DOHH2 (cell line): Measurements from ENCODE around the gene CORO2B.

Experiments used
- H3F3A ChIP-seq: fragments of 200-600 bp; sonication (generic), shearing (Covaris generic); 2 replicates; pipeline ENCODE4 v1.6.0; 2016; ENCODE audit warnings: antibody characterized with exemption, mild to moderate bottlenecking; ENCODE audit not compliant: control insufficient read depth, insufficient read depth
- H3K27ac ChIP-seq: fragments of 200-600 bp; sonication (generic); 2 replicates; pipeline ENCODE4 v1.5.1; 2014; ENCODE audit warnings: low read depth, mild to moderate bottlenecking, low read length, moderate library complexity
- H3K27me3 ChIP-seq: fragments of 200-600 bp; sonication (generic); 2 replicates; pipeline ENCODE4 v1.6.1; 2014; ENCODE audit warnings: mild to moderate bottlenecking, low read length, mixed read lengths; ENCODE audit not compliant: control insufficient read depth
- H3K36me3 ChIP-seq: fragments of 200-600 bp; sonication (generic); 2 replicates; pipeline ENCODE4 v1.6.1; 2014; ENCODE audit warnings: mild to moderate bottlenecking, low read length, moderate library complexity, mixed read lengths; ENCODE audit not compliant: control insufficient read depth
- H3K4me1 ChIP-seq: fragments of 200-600 bp; sonication (generic); 2 replicates; pipeline ENCODE4 v1.6.1; 2014; ENCODE audit warnings: mild to moderate bottlenecking, low read length, mixed read lengths; ENCODE audit not compliant: control insufficient read depth
- H3K4me2 ChIP-seq: fragments of 200-600 bp; sonication (generic); 2 replicates; pipeline ENCODE4 v1.6.0; 2014; ENCODE audit warnings: mild to moderate bottlenecking, low read length, moderate library complexity
- H3K4me3 ChIP-seq: fragments of 200-600 bp; sonication (generic); 2 replicates; pipeline ENCODE4 v1.5.1; 2014; ENCODE audit warnings: mild to moderate bottlenecking, low read length, mixed read lengths
- H3K79me2 ChIP-seq: fragments of 200-600 bp; sonication (generic); 2 replicates; pipeline ENCODE4 v1.6.1; 2014; ENCODE audit warnings: mild to moderate bottlenecking, low read length, mixed read lengths; ENCODE audit not compliant: control insufficient read depth
- H3K9me2 ChIP-seq: fragments of 200-600 bp; sonication (generic); replicated peaks from 2 replicates; pipeline ENCODE4 v1.6.1; 2014; ENCODE audit warnings: mild to moderate bottlenecking, low read length, mixed read lengths; ENCODE audit not compliant: control insufficient read depth
- H3K9me3 ChIP-seq: fragments of 200-600 bp; sonication (generic); 2 replicates; pipeline ENCODE4 v1.6.1; 2014; ENCODE audit warnings: antibody characterized with exemption, low read length, mixed read lengths; ENCODE audit not compliant: control insufficient read depth, insufficient read depth
- H4K20me1 ChIP-seq: fragments of 200-600 bp; sonication (generic); 2 replicates; pipeline ENCODE4 v1.6.0; 2014; ENCODE audit warnings: low read depth, mild to moderate bottlenecking, antibody characterized with exemption, low read length, moderate library complexity; ENCODE audit not compliant: control insufficient read depth, insufficient read depth
- EZH2phosphoT487 ChIP-seq: fragments of 200-600 bp; sonication (generic); IDR thresholded peaks from 2 replicates; pipeline ENCODE4 v1.6.1; 2017; ENCODE audit warnings: borderline replicate concordance, mild to moderate bottlenecking, antibody characterized with exemption, low read length, moderate library complexity, mixed read lengths
- TF ChIP-seq, protein P1 (sequence below): fragments of 200-600 bp; sonication (generic); IDR thresholded peaks from one replicate; pipeline ENCODE4 v1.5.1; 2014; ENCODE audit warnings: antibody characterized with exemption, mild to moderate bottlenecking, low read depth, low read length; ENCODE audit not compliant: poor library complexity, severe bottlenecking

Gene CORO2B

DNA sequence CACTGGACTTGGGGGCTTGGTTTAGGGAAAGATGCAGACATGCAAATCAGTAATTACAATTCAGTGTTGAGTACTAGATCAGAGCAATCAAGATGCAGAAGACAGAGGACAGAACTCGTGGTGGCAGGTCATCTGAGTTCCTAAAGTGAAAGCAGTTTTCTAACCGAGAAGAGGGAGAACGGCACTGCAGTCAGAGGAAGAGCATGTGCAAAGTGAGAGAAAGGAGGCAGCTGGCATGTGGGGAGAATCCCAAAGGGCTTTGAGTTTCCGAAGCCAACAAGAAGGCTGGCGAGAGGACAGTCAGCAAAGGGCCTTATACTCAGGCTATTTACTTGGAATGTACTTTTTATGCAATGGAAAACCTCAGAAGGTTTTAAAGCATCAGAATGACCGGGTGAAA lies 154.9 kb downstream of the CORO2B start:
- Histone ChIP-seq H3K9me2 (no peaks in the 10 kb centered on the region), H3K36me3 (no peaks in the 10 kb centered on the region), H3K79me2 (no peaks in the 10 kb centered on the region), H3F3A (no peaks in the 10 kb centered on the region), H3K4me1 (no peaks in the 10 kb centered on the region), H3K27ac (no peak overlapping the region), H4K20me1 (no peaks in the 10 kb centered on the region), H3K9me3 (no peaks in the 10 kb centered on the region), H3K4me3 (no peak overlapping the region), H3K27me3 (peaks cover 39% of the 10 kb centered on the region), H3K4me2 (no peak overlapping the region)
- TF ChIP-seq, protein P1, sequence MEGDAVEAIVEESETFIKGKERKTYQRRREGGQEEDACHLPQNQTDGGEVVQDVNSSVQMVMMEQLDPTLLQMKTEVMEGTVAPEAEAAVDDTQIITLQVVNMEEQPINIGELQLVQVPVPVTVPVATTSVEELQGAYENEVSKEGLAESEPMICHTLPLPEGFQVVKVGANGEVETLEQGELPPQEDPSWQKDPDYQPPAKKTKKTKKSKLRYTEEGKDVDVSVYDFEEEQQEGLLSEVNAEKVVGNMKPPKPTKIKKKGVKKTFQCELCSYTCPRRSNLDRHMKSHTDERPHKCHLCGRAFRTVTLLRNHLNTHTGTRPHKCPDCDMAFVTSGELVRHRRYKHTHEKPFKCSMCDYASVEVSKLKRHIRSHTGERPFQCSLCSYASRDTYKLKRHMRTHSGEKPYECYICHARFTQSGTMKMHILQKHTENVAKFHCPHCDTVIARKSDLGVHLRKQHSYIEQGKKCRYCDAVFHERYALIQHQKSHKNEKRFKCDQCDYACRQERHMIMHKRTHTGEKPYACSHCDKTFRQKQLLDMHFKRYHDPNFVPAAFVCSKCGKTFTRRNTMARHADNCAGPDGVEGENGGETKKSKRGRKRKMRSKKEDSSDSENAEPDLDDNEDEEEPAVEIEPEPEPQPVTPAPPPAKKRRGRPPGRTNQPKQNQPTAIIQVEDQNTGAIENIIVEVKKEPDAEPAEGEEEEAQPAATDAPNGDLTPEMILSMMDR, result no peak
- TF ChIP-seq EZH2phosphoT487, result no peak

- Histone ChIP-seq H3K79me2 (no peaks in the 10 kb centered on the region), H3K36me3 (no peaks in the 10 kb centered on the region), H3K27me3 (peaks cover 39% of the 10 kb centered on the region), H3K4me2 (no peak overlapping the region), H3F3A (no peaks in the 10 kb centered on the region), H4K20me1 (no peaks in the 10 kb centered on the region), H3K9me3 (no peaks in the 10 kb centered on the region), H3K4me3 (no peak overlapping the region), H3K9me2 (no peaks in the 10 kb centered on the region), H3K27ac (no peak overlapping the region), H3K4me1 (no peaks in the 10 kb centered on the region)
- TF ChIP-seq EZH2phosphoT487, result no peak
- TF ChIP-seq, protein P1, result no peak
Measured at GRCh38 chr15:68734352-68734751, 155.6 kb downstream of the CORO2B start.

- H3F3A ChIP-seq, result no peaks in the 10 kb centered on the region
- TF ChIP-seq, protein P1, result no peak
- TF ChIP-seq EZH2phosphoT487, result no peak
- peaks cover 36% of the 10 kb centered on the region for H3K27me3 ChIP-seq
- no peaks in the 10 kb centered on the region for H3K9me2 ChIP-seq
- H4K20me1 ChIP-seq, result no peaks in the 10 kb centered on the region
- H3K36me3 ChIP-seq, result no peaks in the 10 kb centered on the region
- no peaks in the 10 kb centered on the region for H3K4me1 ChIP-seq
- no peak overlapping the region for H3K4me3 ChIP-seq
- H3K9me3 ChIP-seq, result no peaks in the 10 kb centered on the region
- H3K4me2 ChIP-seq, result no peak overlapping the region
- no peak overlapping the region for H3K27ac ChIP-seq
- H3K79me2 ChIP-seq, result no peaks in the 10 kb centered on the region
Measured at GRCh38 chr15:68734881-68735280, 156.1 kb downstream of the CORO2B start.

- Histone ChIP-seq H4K20me1 (no peaks in the 10 kb centered on the region), H3K4me3 (no peak overlapping the region), H3K4me2 (no peak overlapping the region), H3K36me3 (no peaks in the 10 kb centered on the region), H3K27ac (no peak overlapping the region), H3K27me3 (peaks cover 31% of the 10 kb centered on the region), H3K9me3 (no peaks in the 10 kb centered on the region), H3F3A (no peaks in the 10 kb centered on the region), H3K79me2 (no peaks in the 10 kb centered on the region), H3K9me2 (no peaks in the 10 kb centered on the region), H3K4me1 (no peaks in the 10 kb centered on the region)
- TF ChIP-seq EZH2phosphoT487, result no peak
- TF ChIP-seq, protein P1, result no peak
Measured at GRCh38 chr15:68735610-68736009, 156.8 kb downstream of the CORO2B start.
